GM19452 (cell line): ENCODE data around the gene FMNL2.
"Not testable (repeated sequence)": the region's sequence is repeated elsewhere in the genome, so short reads cannot be mapped to it uniquely, and the experiment has no call there.

Experiments used
- ATAC-seq: cut with Tn5 transposase; IDR thresholded peaks from one replicate; pipeline ENCODE4 v1.9.1; 2021; ENCODE audit not compliant: unreplicated experiment

The FMNL2 gene

GRCh38 chr2:152513681-152514080 lies 178.7 kb downstream of the FMNL2 start:
- no peak for ATAC-seq

DNA sequence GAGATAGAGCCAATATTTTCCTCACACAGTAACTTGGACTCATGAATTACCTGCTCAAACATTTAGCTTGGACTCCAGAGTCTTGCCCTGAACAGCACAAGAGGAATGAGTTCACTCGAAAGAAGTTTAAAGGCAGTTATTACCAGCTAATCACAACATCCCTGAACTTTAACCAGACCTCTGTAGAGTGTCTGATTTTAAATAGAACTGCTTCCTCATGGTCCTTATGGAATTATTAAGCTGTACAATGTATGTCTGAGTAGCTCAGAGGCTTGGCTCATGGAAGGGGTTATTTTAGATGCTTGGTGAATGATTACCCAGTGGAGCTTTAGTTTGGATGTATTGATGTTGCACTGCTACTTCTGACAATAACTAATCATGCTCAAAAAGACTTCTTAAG lies 183.1 kb downstream of the FMNL2 start:
- no peak for ATAC-seq

DNA sequence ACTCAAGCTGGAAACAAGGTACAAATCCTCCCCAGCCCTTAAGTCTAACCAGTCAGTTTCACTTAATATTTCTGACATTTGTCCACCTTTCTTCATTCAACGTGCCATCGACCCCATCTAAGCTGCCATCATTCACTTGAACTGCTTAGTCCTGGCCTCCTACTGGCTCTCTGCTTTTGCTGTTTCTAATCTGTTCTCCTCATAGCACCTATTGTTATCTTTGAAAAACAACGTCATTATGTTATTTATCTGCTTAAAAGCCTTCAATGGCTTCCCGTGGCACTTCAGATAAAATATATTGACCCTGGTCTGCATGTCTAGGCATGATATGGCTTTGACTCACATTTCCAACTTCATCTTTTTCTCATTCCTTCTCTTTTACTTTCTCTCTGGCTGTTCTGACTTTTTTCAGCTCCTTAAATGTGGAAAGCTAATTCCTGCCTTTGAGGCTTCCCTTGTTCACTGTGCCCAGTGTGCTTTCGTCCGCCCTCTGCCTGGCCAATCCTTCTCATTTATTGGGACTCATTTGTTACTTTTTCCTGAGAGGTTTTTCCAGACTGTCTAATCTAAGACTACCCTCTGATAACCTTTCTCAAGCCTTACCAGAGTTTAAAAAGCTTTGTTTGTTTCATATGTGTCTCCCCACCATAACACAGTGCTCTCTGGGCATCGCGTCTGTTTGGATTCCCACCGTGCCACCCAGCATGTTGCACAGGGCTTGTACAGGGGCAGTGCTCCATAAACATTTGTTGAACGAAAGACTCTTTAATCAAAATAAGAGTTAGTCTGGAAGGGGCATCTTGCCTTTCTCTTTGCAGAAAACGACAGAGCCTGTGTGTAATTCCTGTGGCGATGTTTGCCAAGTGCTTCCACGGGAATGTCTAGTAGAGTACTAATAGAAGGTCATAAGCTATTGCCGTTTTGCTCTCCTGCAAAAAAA lies 183.9 kb downstream of the FMNL2 start:
- ATAC-seq = no peak

DNA sequence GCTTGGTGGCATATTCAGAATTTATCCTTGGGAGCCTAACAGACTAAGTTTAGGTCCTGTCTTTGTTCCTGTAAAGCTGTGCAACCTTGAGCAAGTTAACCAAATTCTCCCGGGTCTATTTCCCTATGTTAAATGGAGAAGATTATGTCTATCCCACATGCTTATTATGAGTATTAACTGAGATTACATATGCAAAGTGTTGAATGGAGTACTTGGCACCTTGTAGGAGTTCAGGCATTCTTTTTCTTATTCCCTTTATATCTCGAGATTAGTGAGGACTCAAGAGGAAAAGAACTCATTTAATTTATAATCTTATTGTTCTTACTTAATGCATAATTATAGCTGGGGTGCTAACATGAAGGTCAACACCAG lies 184.6 kb downstream of the FMNL2 start:
- ATAC-seq = no peak

DNA sequence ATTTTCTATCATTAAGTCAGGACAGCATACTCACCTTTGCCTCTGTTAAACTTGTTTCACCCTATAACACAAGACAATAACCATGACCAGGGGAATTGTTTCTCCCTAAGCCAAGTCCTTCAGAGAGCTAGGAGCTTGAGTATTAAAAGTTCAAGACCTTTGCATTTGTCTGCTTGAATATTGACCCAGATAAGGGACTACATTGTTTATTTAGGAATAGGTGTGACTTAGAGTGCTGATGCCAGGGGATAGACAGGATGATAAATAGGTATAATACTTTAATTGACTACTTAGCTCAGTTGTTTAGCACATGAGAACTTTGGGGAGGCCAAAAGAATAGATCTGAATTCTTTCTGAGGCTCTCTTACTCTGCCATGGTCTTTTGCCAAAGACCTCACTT lies 185.8 kb downstream of the FMNL2 start:
- ATAC-seq = no peak

DNA sequence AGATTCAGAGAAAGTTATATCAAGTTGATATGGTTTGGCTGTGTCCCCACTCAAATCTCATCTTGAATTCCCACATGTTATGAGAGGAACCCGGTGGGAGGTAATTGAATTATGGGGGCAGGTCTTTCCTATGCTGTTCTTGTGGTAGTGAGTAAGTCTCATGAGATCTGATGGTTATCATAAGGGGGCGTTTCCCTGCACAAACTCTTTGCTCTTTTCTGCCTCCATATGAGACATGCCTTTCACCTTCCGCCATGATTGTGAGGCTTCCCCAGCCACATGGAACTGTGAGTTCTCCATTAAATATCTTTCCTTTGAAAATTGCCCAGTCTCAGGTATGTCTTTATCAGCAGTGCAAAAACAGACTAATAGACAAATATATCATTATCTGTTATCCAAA lies 187.5 kb downstream of the FMNL2 start:
- ATAC-seq = not testable (repeated sequence)

DNA sequence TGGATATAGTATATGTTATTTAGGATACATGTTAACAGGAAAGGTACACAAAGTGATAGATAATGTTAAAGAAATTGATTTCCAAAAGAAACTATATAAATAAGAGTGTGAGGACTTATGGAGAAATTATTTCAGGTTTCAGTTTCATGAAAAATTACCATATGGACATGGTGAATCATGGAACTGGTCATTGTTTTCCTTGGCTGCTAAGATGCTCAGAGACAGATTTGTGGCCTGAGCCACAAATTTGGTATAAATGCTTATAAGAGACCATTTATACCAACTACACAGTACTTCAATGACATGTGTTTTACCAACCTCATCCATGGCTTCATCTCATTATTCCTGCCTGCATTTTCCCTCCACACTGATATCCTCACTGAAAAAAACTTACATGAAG lies 188.1 kb downstream of the FMNL2 start:
- ATAC-seq = no peak

DNA sequence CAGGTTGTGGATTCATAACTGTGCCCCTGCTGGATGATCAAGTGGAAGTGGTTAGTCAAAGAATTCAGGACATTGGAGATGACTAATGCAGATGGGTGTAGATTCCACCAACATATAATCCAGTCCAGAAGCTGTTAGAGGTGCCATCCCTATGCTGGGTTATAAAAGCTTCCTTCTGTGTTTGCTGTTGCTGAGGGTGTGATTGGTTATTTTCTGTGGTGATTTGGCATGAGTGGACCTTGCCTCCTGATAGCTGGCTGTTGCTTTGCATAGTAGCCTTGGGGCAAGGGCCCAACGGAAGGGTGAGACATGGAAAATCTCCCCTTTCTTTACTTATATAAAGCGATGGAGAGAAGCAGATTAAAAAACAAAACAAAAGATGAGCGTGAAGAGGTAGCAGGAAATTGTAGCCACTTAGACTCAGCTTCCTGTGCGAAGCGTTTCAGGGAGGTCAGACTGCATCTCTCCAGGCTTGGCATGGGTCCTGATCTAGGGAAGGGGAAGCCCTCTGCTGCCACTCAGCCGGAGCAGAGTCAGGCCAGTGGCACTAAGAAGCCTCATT lies 190.4 kb downstream of the FMNL2 start:
- no peak for ATAC-seq

- ATAC-seq = no peak
These were observed 194.6 kb downstream of the FMNL2 start for GRCh38 chr2:152529420-152530115.

- no peak for ATAC-seq
These were observed 197.3 kb downstream of the FMNL2 start for GRCh38 chr2:152532241-152532640.

DNA sequence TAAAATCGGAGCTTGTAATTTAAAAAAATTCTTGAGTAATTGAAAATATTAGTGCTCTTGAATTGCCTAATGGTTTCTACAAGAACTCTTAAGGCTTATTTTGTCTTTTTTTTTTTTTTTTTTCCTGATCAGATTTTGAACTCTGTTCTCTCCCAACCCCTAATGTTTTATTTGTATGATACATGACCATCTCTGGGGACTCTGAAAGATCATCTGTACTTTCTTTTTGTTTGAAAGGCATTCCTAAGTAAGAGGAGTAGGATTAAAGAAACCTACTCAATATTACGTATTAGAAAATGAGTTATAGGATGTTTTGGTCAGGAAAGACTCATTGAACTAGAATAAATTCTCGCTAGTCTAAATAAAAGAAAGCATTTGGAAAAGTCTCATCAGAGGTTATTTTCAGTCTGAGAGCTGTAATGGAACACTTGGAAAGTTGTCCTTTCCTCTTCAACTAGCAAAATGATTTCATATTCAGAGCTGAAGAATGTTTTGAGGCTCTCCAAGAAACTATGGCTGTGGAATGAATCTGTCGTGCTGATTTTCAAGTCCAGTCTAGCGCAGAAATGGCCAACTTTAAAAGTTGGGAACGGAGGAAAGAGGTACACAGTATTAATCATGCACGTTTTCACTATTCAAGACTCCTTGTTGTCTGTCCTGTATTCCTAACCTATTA lies 199.6 kb downstream of the FMNL2 start:
- ATAC-seq = no peak

GRCh38 chr2:152537081-152537651 lies 202.2 kb downstream of the FMNL2 start:
- no peak for ATAC-seq

GRCh38 chr2:152539424-152539823 lies 204.4 kb downstream of the FMNL2 start:
- no peak for ATAC-seq

DNA sequence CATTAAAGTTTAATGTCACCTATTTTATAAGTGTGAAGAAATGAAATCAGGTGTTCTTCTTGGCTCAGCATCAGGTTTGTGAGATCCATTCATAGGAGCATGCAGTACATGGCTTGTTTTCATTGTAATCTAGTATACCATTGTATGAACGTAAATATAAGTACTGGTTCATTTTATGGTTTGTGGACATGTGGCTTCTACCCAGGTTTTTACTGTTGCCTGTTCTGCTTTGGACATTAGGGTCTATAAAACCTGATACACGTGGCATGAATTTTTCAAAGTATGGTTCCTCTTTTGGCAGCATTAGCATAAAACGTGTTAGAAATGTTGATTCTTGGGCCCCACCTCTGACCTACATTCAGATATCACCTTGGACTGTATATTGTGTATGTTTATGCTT lies 206.7 kb downstream of the FMNL2 start:
- no peak for ATAC-seq

- no peak for ATAC-seq
These were observed 207.5 kb downstream of the FMNL2 start for GRCh38 chr2:152542337-152542994.

DNA sequence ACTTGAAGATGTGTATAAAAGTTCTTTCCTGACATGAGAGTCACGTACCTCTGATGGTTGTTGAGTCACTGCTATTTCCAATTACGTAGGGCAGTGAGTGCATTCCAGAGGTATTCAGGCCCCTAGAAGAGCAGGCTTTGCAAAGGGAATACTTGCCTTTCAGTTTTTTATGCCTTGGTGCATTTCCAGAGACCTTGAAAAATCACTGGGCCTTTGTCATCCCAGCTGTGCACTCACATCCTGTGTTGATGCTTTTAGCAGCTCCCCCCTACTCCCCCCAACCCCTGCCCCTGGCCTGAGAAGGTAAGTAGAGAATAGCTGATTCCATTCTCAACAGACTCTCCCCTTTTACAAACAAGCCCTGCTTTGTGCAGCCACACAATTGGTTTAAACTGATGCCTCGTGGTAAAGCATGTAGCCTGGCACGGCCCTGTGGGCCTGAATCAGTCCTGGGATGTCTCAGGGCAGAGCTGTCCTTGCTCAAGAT lies 208.1 kb downstream of the FMNL2 start:
- no peak for ATAC-seq

GRCh38 chr2:152543717-152544116 lies 208.7 kb downstream of the FMNL2 start:
- no peak for ATAC-seq

- no peak for ATAC-seq
These were observed 209.7 kb downstream of the FMNL2 start for GRCh38 chr2:152544638-152545037.

DNA sequence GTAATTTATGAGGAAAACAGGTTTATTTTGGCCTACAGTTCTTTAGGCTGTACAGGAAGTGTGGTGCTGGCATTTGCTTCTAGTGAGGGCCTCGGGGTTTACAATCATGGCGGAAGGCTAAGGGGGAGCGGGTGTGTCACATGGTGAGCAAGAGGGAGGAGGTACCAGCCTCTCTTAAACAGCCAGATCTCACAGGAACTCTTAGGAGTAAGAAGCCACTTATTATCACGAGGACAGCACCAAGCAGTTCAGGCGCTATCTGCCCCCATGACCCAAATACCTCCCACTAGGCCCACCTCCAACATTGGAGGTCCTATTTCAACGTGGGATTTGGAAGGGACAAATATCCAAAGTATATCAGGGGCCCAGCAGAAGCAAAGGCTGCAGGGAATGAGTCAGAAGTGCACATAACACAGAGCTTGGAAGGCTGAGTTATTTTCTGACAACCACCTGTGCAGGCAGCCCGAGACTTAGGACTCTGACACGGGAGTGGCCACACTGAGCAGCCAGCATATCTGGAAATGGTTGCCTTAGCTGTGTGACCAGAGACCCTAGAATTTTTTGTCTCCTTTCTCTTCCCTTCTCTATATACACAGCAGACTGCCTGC lies 211.4 kb downstream of the FMNL2 start:
- ATAC-seq = no peak
